Measurements from ENCODE around the gene LASP1NB.
"Not testable (repeated sequence)": the region's sequence is repeated elsewhere in the genome, so short reads cannot be mapped to it uniquely, and the experiment has no call there.

DNA sequence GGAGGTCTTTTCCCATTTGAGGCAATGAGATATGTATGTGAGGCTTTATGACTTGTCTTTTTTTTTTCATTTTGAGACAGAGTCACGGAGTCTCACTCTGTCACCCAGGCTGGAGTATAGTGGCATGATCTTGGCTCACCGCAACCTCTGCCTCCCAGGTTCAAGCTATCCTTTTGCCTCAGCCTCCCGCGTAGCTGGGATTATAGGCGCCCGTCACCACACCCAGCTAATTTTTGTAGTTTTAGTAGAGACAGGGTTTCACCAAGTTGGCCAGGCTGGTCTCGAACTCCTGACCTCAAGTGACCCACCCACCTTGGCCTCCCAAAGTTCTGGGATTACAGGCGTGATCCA, 13.7 kb upstream of the LASP1NB start:
- not testable (repeated sequence) for TF ChIP-seq POLR2A (IDR thresholded peaks at IDR 0.05; ENCODE audit: low read length); GATA1 (IDR thresholded peaks at IDR 0.05; ENCODE audit: low read depth, low read length)

Measured in erythroblast (primary cell).